GM18868 (cell line): ENCODE data around the gene DAP.
"Not testable (repeated sequence)": the region's sequence is repeated elsewhere in the genome, so short reads cannot be mapped to it uniquely, and the experiment has no call there.

Experiments
- ATAC-seq: cut with Tn5 transposase; IDR thresholded peaks from one replicate; pipeline ENCODE4 v1.9.1; 2021; ENCODE audit warnings: mild to moderate bottlenecking, moderate library complexity; ENCODE audit not compliant: unreplicated experiment

DAP gene, protein sequence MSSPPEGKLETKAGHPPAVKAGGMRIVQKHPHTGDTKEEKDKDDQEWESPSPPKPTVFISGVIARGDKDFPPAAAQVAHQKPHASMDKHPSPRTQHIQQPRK

DNA sequence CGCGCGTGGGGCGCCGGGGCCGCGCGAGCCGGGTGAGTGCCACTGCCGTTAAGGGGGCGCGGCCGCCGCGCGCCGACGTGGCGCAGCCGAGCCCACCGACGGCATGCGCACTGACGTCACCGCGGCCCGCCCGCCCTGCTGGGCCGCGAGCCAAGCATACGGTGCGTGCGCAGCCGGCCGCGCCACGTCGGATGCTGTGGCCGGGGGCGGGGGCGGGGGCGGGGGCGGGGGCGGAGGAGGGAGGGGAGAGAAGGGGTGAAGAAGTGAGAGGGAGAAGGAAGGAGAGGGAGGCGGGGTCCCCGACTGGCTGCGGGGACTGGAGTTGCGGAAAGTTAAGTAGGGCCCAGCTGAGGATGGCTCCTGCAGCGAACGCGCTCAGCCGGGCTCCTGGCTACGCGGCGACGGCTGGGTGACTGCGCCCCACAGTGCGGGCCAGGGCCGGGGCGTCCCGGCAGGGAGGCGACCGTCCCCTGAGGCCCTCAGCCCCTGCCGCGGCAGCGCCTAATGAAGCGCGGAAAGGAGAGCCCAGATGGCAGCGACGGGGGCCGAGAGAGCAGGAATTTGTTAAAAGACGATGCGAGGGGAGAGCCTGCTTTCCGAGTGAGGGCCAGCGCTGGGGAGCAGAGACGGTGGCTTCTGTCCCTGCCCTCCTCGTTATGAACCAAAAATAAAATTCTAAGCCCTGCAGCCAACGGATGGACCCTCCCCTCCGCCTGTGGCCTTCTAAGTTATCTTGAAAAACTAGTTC, at the start of gene DAP:
TSS of gene DAP (minus strand) at position 50 of the 748 bp plus-strand sequence. CDS start 166 bp downstream, outside the sequence.
- peak; percentile 71 for ATAC-seq

DNA sequence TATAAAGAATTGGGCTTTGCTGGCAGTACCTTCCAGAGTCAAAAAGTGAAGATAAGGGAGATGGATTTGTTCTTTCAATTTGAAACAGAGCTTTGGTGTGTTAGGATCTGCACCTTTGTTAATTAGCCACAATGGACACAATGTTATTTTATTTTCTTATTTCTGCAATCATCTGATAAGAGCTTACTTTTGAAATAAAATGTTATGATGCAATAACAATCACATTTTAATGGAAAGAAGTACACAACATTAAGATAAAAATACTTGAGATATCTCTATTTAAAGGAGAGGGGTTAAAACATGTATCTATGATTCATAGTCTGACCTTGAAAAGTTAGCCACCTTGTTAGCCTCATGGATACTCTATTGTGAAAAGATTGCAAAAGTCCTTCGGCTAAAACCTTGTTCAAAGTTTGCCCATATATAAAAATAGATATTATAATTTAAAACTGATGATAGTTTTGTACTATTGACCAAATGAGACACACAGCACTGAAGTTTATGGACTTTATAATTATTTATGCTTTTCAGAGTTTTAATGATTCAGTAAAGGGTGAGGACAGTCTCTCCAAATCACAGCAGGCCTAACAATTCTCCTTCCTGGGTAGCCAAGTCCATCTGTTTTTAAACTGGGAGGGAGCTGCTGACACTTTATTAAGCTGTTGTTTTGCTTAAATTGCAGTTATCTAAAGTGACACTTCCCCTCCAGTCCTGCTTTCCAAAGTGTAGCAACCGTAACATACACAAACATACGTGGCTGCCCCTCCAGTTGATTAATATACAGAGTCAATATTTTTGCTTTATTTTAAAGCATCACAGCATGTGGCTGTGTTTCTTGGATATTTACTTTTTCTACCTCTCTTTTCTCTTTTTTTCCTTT, 47.6 kb upstream of the DAP start:
- ATAC-seq, result no peak

DNA sequence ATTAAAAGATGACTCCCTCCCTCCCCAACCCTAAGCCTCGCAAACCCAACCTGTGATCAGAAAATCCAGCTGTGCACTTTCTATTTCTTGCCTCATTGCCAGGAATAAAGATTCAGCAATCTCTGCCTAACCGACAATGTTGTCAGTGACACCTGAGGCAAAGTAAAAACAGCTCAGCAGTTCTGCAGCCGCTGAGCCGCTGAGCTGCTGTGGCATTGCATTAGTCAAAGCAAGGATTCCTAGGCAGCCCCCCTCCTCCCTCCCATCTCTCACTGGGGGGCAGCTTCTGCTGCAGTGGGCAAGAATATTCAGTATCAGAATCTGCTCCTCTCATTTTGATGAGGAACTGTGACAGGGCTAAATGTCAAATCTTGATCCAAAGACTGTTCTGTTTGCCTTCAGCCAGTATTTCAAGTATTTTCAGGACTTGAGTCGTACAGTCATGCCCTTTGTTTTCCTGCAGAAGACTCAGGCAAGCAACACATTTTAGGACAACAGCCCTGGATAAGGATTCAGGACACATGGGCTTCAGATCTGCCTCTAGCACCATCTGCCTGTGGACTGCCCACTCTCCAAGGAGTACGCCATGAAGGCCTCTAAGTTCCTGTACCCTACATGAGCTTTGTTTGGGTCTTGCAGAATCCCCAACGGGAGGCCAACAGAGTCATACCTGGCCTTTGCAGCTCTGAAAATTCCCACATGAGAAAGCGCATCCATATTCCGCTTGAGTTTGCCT, 41.1 kb upstream of the DAP start:
- no peak for ATAC-seq

DNA sequence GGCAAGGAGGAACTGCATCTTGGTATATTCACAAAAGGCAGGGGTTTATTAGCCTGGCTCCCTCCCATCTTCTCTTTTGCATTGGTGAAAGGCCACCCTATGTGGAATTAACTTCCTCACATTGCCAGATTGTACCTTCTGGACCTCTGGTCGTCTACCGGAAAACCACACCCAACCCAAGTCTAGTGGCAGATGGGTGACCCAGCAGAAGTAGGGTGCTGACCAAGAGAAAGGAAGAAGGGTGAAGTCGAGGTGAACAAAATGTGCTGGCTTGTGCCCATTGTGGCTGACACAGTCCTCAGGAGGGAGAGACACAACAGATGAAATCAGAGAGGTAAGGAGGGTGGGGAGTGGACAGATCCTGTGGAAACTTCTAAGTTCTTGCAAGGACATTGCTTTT, 39.8 kb upstream of the DAP start:
- ATAC-seq, result no peak

DNA sequence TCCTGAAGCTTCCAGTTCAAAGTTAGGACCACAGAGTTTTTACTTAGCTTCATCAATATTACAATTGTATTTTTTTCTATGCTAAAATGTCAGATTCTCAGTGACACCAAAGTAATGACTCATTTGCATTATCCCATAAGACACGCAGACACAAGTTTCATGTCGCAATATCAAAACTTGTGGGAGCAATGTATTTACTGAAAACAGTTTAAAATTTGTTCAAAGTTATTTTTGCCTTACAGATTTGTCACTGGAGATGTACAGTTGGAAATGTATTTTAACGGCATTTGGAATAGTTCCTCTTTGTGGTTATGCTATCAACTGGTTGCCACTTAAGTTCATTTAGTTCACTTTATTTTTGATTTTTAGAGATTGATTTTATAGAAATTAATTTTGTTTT, 36.2 kb upstream of the DAP start:
- no peak for ATAC-seq

DNA sequence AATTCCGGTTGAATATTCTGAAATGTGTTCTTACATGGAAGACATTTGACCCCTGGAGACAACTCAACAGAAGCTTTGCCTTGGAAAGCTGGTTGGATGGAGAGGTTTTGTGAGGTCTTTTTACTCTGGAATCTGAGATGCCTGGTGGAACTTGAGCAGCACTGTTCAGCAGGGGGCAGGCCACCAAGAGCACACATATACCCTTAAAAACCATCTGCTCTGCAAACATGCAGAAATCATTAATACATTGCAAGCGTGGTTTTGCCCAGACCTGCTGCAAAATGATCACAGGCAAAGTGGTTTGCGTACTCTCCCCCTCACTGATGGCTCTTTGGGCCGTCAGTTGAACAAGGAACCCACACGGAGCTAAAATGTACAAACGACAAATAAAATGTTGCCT, 32.8 kb upstream of the DAP start:
- ATAC-seq, result no peak

DNA sequence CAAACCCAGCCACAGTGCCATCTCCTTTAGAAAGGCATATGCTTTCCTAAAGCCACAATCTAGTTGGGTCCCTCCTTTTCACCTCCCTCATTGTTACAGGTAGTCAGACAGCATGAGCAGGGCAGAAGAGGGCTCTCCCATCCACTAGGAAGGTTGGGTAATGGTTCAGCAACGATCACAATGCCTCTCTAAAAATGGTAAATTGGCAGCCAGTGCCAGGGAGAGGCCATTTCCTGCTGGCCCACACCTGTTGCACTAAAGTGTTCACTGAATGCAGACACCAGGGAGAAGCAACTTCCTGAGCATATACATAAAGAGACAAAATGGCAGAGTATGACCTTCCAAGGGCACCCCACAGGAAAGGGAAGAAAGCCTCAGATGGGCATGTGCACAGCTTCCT, 31.3 kb upstream of the DAP start:
- no peak for ATAC-seq

DNA sequence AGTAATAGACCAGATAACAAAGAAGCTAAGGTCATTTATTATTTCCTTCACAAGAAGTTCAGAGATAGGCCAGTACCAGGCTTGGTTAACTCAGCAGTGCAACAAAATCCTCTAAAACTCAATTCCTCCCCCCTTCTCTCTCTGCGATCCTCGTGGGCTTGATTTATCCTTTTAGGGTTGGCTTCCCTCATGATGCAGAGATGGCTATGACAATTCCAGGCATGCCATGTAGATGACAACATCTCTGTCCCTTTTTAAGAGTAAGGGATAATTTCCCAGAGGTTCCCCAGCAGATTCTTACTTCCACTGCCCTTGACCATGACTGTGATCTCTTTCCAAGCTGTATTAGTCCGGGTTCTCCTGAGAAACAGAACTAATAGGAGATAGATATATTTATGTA, 28.7 kb upstream of the DAP start:
- no peak for ATAC-seq

DNA sequence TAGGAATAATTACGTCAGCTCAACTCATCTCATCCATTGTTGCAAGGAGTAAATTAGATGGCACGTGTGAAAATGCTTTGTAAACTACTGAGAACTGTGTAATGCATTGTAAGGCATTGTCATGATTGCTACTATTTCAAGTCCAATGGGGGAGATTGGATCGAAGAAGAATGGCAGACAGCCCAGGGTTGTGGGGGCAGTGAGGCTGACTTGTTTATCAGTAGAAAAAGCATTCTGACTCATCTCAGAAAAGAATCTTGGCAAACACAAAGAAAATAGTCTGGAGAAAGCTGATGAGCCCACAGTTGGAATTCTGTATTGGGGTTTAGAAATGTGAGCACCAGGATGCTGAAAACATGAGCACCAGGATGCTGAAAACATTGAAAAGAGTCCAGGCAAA, 28.0 kb upstream of the DAP start:
- ATAC-seq, result no peak

DNA sequence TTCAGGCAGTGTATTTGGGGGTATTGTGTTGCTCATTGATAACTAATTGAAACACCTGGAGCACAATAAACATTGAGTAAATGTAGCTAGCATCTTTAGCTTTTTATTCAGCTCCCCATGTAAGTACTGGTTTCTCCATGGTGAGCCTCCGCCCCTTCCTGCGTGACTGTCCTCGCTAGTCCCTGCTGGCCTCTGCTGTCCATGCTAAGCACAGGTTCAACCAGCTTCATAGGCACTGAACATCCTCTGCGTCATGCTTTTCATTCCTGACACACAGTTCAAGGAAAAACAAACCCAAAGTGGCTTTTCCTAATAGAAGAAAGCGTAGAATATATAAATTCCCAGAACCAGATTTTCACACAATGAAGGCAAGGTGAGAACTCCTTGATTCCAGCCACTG, 27.3 kb upstream of the DAP start:
- no peak for ATAC-seq

DNA sequence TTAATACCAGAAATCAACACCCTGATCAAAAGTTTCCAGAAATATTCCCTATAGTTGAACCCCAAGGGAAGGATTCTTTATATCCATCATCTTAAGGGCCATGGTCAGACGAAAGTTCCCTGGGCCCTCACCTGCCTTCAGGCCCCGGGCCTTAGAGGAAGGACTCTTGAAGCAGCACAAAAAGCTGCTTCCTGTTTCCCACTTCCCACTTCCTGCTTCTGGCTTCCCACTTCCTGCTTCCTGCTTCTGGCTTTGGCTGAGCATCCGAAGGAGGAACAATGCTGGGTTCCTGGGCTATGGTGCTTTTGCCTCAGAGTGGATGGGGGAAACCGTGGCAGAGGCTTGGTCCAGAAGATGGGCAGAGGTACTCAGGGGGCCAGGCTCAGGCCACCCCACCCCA, 25.8 kb upstream of the DAP start:
- no peak for ATAC-seq

DNA sequence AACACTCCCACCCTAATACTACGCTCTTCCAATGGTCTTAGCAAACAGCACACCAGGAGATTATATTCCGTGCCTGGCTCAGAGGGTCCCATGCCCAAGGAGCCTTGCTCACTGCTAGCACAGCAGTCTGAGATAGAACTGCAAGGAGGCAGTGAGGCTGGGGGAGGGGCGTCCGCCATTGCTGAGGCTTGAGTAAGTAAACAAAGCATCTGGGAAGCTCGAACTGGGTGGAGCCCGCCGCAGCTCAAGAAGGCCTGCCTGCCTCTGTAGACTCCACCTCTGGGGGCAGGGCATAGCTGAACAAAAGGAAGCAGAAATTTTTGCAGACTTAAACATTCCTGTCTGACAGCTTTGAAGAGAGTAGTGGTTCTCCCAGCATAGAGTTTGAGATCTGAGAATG, 19.2 kb upstream of the DAP start:
- ATAC-seq, result not testable (repeated sequence)

DNA sequence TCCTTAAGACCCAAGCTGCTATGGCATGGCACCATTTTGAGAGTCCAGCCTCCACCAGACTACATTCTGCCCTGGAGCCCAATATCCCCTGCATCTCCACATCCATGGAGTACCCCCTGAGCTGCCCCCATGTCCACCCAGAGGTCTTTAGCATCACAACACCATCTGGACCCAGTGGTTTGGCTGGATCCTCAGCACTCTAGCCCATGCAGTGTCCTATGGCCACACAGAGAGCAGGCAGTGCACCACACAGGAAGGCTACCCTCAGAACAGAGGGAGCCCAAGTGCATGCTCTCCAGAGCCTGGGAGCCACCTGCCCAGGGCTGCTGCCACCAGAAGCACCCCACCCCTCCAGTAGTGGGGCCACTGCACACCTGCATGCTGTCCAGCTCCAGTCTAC, 18.6 kb upstream of the DAP start:
- ATAC-seq, result no peak

DNA sequence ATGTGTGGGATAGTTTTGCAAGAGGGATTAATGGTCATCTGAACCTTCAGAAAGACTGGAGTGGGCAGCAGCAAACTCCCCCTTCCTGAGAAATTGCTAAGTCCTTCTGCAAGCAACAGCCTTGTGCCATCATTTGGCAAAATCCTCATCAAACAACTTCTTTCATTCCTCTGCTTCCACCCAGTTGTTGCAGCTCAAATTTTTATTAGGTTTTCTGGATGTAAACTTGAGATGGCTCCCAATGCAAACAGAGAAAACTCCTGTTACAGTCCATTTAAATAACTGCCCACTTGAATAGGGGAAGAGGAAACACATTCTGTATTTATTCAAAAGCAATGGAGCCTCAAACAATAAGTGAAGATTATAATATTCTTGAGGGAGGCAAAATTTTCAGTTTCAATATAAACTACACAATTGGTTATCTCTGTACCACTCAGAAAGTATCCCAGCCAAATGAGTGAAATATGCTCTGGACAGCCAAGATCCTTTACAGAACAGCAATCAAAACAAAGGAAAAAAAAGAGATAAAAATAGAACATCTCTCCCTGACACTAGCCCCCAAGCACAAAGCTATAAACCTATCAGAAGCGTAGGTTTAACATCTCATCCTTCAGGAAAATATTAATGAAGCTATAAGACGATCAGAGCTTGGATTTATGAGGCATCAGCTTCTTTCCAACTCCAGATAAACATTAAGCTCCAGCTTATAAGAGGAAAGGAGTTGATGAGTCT, 17.3 kb upstream of the DAP start:
- ATAC-seq, result no peak

DNA sequence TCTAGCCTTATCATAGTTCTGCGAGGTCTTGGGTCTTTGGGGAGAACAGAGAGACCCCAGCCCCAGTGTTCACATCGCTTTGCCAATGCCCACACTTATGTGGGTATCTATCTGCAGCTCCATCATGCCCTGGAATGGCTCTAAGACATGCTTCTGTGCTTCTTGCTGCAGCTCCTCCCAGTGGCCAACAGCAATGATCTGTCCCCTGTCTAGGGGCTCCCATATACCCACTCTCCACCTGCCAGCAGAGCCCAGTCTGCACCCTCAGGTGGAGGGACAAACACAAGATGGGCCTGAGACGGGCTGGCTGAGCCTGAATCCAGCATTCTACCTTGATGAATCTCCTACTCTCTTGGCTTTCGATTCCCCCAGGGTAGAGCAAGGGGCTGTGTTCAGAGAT, 14.6 kb upstream of the DAP start:
- peak; percentile 80 for ATAC-seq

DNA sequence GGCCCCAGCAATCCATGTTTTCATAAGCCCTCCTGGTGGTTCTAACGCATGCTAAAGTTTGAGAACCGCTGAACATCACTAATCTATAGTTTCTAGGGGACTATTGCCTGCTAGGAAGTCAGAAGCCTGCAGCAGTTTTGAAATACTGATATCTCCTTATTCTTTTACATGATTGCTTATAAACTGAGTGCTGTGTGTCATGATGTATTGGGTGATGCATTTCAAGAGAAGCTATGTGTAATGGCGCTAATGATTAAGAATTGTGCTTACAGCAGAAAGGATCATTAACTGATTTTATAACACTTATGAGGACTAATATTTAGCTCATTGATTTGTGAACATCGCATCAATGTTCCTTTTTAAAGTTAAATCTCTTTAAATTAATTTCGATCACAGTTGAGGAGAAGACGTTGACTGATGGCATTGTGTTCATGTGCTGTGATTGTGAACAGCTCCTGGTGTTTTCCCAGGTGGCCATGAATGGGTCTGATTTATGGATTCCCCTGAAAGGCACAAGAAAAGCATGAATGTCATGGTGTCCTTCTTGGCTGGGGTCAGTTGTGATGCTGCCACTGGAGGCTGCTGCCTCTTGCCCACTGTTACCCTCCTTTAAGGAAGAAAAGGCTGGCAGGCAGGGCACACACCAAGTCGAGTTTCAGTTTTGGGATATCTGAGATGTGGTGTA, 12.0 kb upstream of the DAP start:
- ATAC-seq, result no peak

DNA sequence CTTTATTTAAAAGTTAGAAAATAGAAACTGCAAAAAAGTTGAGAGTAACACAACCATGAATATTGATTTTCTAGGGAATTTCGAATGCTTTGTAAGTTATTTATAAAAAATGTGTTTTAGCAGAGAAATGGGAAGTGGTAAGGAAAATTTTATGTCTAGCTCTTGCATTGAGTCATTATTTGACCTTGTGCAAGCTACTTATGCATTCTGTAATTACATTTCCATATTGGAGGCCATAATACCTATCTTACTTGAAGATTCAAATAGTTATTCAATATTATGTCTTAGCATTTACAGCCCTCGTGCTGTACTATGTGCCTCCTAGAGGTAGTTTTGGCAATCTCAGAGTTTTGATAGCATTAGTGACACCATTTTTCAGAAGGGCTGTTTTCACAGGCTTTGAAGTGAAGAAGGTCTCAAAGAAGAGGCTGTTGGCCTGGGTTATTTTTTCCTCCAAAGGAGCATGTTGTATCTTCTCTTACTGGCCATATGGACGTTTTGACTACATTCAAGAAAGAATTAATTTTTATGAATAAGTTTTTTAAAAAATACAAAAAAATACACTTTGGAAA, 7.4 kb upstream of the DAP start:
- ATAC-seq, result no peak

DNA sequence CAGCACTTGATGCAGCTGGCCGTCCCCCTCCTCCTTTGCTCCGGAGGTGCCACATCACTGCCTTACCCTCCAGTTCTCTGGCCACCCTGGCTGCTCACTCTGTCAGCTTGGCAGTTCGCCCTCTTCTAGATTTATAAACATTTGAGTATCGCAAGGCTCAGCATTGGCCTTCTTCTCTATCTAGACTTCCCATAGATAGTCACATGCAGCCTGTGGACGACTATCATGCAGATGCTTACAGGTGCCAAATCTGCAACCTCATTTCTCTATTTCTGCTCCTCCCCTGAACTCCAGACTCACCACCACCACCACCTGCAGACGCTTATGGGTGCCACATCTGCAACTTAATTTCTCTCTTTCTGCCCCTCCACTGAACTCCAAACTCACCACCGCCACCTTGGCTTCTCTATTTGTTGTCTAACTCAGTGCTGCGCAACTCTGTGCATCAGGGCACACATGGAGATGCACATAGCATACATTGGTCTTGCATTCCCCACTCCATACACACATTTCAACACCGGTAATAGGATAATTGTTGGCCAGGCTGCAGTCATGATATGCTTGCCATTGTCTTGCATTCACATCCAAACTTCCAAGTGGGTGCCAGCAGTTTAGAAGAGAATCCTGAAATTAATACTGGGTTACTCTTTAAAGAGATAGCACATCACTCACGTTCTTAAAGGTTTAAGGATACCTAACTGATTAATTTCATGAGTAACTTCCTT, 1.9 kb upstream of the DAP start:
- no peak for ATAC-seq
